CD4-positive, alpha-beta T cell treated with Interleukin-17A for 1 hour (primary cell): ENCODE results near the gene LCORL.

Experiments
- DNase-seq: peaks from one replicate; pipeline ENCODE4 v3.0.0-alpha.2; 2020

Gene LCORL

GRCh38 chr4:17823871-17824669, 197.5 kb downstream of the LCORL start:
- DNase-seq: no peak

- DNase-seq: peak; percentile 70
These were observed 204.5 kb downstream of the LCORL start for GRCh38 chr4:17817027-17817426.

GRCh38 chr4:17816142-17816541, 205.4 kb downstream of the LCORL start:
- no peak for DNase-seq

GRCh38 chr4:17814140-17814539, 207.4 kb downstream of the LCORL start:
- no peak for DNase-seq

- DNase-seq: no peak
These were observed 208.8 kb downstream of the LCORL start for GRCh38 chr4:17812801-17813200.

GRCh38 chr4:17812125-17812524, 209.4 kb downstream of the LCORL start:
- no peak for DNase-seq

- no peak for DNase-seq
These were observed 210.4 kb downstream of the LCORL start for GRCh38 chr4:17811078-17811603.

GRCh38 chr4:17810260-17811077, 211.1 kb downstream of the LCORL start, which contains the start of the genes DCAF16 and NCAPG:
DCAF16 (minus strand) TSS chr4:17810757; CDS start chr4:17804141, 6,616 bp downstream.
NCAPG (plus strand) TSS chr4:17810979; CDS start chr4:17811078, 99 bp downstream.
- DNase-seq: peak; percentile 99

GRCh38 chr4:17809667-17810066, 211.9 kb downstream of the LCORL start:
- DNase-seq: peak; percentile 28

- DNase-seq: no peak
These were observed 214.1 kb downstream of the LCORL start for GRCh38 chr4:17807446-17807845.

GRCh38 chr4:17805580-17806155, 215.9 kb downstream of the LCORL start:
- DNase-seq: no peak

- DNase-seq: no peak
These were observed 223.7 kb downstream of the LCORL start for GRCh38 chr4:17797808-17798207.

- no peak for DNase-seq
These were observed 226.8 kb downstream of the LCORL start for GRCh38 chr4:17794730-17795129.
